NCI-H226 (cell line): ENCODE results near the gene LRMDA.

Source experiments
- DNase-seq: peaks from one replicate; pipeline ENCODE4 v3.0.0-alpha.2; 2015

The LRMDA gene

DNA sequence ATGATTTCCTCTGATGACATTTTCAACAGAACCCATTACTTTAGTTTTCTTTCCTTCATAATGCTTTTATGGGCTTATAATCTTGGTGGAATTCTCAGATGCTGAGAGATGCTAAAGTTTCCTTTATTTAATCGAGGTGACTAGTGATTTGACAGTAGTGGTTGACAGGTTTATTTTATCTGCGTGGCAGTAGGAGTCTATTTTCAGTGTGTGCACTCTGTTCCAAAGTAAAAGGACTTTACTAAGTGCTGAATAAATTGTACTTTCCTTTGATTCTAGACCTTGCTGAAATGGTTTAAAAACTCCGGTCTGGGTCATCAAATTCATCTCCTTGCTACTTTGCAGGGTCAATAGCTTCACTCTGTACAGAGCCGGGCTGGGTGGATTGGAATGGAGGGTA, 900.3 kb downstream of the LRMDA start:
- no peak for DNase-seq

- DNase-seq = no peak
Measured at GRCh38 chr10:76333326-76333725, 901.9 kb downstream of the LRMDA start.

GRCh38 chr10:76333796-76334195, 902.4 kb downstream of the LRMDA start:
- DNase-seq = no peak

DNA sequence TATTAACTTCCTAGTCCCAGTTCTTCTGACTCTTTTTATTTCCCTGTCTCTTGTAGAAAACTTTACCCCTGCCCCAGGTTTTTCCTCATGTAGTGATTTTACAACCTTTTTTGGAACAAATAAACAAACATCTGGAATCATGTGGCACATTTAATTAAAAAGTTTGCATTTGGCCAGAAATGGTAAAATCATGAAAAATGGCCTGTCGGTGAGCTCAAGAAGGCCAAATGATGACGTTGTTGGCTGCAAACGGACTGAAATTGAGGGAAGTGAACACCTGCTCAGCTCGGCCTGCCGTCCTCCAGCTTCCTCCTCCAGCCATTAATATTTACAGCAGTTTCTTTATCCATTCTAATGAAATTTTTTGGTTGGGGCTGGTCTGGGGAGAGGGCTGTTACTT, 902.8 kb downstream of the LRMDA start:
- DNase-seq = no peak

GRCh38 chr10:76336213-76336963, 905.0 kb downstream of the LRMDA start:
- no peak for DNase-seq

DNA sequence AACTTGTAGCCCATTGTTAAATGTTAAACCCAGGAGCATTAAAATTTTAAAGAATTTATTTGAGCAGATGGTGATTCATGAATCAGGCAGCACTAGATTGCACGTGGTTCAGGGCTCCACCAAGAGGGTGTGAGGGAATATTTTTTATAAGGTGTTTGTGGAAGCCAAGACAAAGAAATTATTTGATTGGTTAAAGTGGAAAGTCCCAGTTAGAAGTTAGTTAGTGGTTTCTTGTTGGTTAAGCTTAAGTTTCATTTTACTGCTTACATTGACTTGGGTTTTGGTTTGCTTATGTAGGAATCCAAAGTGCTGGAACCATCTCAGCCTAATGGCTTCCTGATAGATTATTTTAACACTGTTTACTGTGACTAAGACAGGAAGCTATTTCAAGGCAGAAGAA, 906.2 kb downstream of the LRMDA start:
- peak; percentile 30 for DNase-seq

GRCh38 chr10:76338187-76338586, 906.8 kb downstream of the LRMDA start:
- no peak for DNase-seq

- no peak for DNase-seq
Measured at GRCh38 chr10:76341740-76342139, 910.3 kb downstream of the LRMDA start.

DNA sequence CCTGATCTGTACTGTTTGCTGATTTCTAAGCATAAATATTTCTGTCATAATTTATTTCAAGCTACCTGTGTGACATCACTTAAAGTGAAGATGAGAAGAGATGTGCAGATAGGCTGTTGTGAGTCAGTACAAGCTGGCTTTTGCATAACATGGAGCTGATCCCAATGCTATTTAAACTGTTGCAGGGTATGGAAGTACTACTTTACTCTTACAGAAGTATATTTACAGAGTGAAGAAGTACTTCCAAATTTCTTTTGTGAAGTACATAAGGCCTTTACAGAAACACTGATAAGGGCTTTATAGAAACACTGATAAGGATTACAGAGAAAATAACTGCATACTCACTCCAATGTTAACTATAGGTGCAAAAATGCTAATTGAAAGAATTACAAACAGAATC, 911.6 kb downstream of the LRMDA start:
- no peak for DNase-seq

GRCh38 chr10:76347832-76348231, 916.4 kb downstream of the LRMDA start:
- DNase-seq = no peak

GRCh38 chr10:76350583-76350982, 919.2 kb downstream of the LRMDA start:
- no peak for DNase-seq

DNA sequence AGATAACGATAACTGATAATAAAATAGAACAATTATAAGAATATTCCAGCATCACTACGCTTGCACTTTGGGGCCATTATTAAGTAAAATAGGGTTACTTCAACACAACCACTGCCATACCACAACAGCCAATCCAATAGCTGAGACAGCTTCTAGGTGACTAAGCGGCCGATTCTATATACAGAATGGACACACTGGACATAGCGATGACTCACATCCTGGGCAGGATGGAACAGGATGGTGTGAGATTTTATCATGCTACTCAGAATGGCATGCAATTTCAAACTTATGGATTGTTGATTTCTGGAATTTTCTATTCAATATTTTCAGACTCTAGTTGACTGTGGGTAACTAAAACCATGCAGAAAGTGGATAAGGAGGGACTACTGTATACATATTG, 920.9 kb downstream of the LRMDA start:
- DNase-seq = peak; percentile 90

DNA sequence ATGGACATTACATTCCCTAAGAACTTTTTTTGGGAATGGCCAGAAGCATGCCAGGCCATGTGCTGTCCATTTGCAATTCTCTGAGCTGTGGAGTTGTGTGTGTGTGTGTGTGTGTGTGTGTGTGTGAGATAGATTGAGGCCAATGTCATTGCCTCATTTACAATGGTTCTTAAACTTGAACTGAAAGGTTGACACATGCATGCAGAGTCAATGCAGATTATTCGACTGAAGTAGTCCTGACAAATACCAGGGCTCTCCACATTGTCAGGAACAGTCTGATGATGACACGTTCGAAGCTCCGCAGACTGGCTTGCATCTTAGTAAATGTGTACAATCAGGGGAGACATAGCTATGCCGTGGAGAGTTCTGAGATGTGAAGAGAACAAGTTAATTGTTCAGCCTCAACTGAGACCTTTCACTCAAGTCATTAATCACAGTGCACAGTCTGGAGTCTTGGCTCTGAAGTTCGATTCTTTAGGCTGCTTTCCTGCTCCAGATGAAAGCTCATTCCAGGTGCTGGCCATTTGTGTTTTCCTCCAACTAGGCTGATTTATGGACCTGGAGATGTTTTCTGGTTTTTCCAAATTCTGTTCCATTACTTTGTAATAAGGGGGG, 921.9 kb downstream of the LRMDA start:
- no peak for DNase-seq

GRCh38 chr10:76354212-76354738, 922.9 kb downstream of the LRMDA start:
- DNase-seq = no peak

- DNase-seq = no peak
Measured at GRCh38 chr10:76354921-76355320, 923.5 kb downstream of the LRMDA start.

DNA sequence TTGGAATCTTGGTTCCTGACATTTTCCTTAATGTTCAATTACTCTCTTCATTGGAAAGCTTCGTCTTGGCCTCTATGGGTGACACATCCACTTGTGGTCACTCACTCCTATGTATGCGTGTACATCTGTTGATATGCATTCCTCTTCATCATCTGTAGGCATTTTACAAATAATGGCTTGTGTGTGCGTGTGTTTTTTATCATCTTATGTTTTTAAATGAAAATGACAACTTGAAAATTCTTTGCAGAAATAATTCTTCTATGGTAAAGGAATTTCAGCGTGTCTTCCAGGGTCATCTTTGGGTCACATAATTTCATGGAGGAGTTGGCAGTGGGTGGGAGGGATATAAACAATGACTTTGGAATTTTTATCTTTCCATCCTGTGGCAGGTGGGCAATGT, 925.1 kb downstream of the LRMDA start:
- no peak for DNase-seq

DNA sequence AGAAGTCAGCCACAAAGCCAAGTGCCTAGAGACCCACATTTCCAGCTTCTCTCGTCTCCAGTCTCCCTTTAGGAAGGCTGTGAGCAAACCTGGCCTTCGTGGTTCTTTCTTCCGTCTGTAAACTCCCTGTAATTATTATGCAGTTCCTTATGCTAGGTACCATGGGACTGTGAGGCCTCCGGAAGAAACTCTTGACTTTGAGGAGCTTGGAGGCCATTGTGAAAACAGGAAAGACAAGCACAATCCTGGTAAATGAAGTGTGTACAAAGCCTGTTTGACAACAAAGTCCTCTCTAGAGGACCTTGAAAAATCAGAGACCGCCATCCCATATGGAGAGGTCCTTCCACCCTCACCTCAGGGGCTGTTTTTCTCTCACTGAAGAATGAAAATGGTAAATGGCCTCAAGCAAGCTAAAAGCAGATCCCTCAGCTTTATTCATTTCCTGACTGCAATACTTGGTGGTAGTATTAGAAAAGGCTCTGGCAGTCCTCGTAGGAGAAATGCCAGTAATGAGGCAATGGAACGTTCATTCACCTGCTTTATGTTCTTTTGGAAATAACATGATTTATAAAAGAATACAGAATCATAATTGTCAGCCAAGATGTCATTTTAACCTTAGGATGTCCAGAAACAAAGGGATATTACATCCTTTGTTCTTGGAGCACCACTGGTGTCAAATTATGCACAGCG, 926.4 kb downstream of the LRMDA start:
- DNase-seq = no peak

- DNase-seq = no peak
Measured at GRCh38 chr10:76358743-76359395, 927.4 kb downstream of the LRMDA start.

GRCh38 chr10:76375761-76376160, 944.3 kb downstream of the LRMDA start:
- DNase-seq = no peak

DNA sequence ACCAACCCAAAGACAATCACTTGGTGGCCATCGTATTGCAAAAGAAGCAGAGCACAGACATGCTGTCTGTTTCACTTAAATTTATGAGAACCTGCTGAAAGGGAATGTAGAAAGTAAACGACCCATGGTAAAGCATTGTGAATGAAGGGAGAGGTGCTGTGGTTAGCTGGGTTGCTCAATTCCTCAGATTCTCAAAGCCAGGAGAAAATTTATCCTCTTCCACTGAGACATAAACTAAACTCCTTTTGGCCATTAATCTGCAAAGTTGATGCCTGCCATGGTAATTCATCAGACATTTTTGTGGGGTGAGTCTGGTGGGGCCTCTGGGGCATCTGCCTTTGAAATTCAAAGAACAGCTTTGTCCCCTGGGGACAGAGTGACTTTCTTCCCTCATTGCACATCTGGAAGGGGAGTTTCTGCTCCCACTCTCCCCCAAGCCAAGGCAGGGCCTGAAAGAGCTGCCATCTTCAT, 951.0 kb downstream of the LRMDA start:
- peak; percentile 87 for DNase-seq

DNA sequence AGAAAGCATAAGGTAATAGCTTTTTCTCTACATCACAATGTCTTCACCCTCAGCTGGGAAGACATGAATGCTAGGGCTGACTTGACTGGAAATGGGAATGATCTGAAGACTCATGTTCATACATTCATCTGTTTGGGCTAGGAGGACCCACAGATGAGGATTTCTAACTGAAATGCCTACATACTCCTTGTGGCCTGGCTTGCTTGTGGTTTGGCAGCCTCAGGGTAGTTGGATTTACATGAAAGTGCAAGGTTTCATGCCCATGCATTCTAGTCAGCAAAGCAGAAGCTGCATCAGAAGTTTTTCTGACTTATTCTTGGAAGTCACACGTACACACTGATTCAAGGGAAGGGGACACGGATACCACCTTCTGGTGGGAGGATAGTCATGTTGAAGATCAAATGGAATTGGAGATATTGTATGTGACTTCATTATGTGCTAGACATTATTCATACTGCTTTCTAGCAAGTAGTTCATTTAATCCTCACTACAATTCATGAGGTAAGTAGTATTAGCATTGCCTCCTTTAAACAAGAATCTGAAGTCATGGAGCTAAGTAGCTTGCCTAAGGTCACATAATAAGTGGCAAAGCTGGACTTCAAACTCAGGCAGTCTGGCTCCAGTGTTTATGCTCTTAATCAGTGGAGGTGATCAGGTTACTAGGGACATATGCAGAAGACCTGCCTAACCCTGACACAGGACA, 957.0 kb downstream of the LRMDA start:
- DNase-seq = peak; percentile 15

GRCh38 chr10:76393875-76394706, 962.7 kb downstream of the LRMDA start:
- DNase-seq = no peak
